Measurements from ENCODE around the gene SGCA.

- TF ChIP-seq SAP30 (IDR thresholded peaks at IDR 0.05; ENCODE audit: borderline replicate concordance, insufficient read depth, low read depth, low read length, poor library complexity, severe bottlenecking) (no peak), SMC3 (conservative IDR thresholded peaks at IDR 0.05; ENCODE audit: insufficient read depth, low read depth, low read length) (no peak), CTCF (IDR thresholded peaks at IDR 0.05 in 2 of 3, conservative IDR thresholded peaks at IDR 0.05 in 1 of 3; ENCODE audit: insufficient read depth in 2 of 3, low read depth in 1 of 3, low read length in 3 of 3) (no peak), TAF7 (tag; IDR thresholded peaks at IDR 0.05) (no peak), ATF4 (CRISPR knock-in tag; IDR thresholded peaks at IDR 0.05) (no peak), NCOA1 (IDR thresholded peaks at IDR 0.05; ENCODE audit: low read depth) (no peak), CHD1 (IDR thresholded peaks at IDR 0.05; ENCODE audit: low read length) (no peak), SIN3A (IDR thresholded peaks at IDR 0.05; ENCODE audit: borderline replicate concordance in 2 of 2, control insufficient read depth in 1 of 2, low read depth in 2 of 2, low read length in 2 of 2) (no peak), RAD51 (IDR thresholded peaks at IDR 0.05; ENCODE audit: borderline replicate concordance, low read depth) (no peak)
These were observed 14.3 kb downstream of the SGCA start for GRCh38 chr17:50180111-50180510.
